Endodermal cell (in vitro differentiated cells): ENCODE results near the gene GPX3. TPM values are rescaled to one million over a fixed set of nuclear protein-coding genes. Genes with fewer than 3 reads are reported as not detected.

Experiments used
- DNase-seq: peaks from one replicate; pipeline ENCODE4 v3.0.0-alpha.2; 2017
- H3K27ac ChIP-seq: 2 replicates; pipeline ENCODE4 v1.5.1; 2013; ENCODE audit warnings: mild to moderate bottlenecking, low read depth, low read length, moderate library complexity
- H3K27me3 ChIP-seq: 2 replicates; pipeline ENCODE4 v1.6.1; 2013; ENCODE audit warnings: mild to moderate bottlenecking, low read length, moderate library complexity; ENCODE audit not compliant: insufficient read depth, control insufficient read depth, poor library complexity, severe bottlenecking
- H3K36me3 ChIP-seq: 2 replicates; pipeline ENCODE4 v1.7.0; 2013; ENCODE audit warnings: mild to moderate bottlenecking, low read length, moderate library complexity; ENCODE audit not compliant: control insufficient read depth, insufficient read depth
- H3K4me1 ChIP-seq: one replicate; pipeline ENCODE4 v1.7.0; 2013; ENCODE audit warnings: low read length; ENCODE audit not compliant: control insufficient read depth, insufficient read depth
- H3K4me3 ChIP-seq: 2 replicates; pipeline ENCODE4 v1.5.1; 2013; ENCODE audit warnings: mild to moderate bottlenecking, low read length, moderate library complexity
- H3K9ac ChIP-seq: 2 replicates; pipeline ENCODE4 v1.6.1; 2013; ENCODE audit warnings: mild to moderate bottlenecking, low read length, moderate library complexity; ENCODE audit not compliant: poor library complexity, severe bottlenecking; ENCODE audit errors: extremely low read depth
- H3K9me3 ChIP-seq: 2 replicates; pipeline ENCODE4 v1.6.1; 2013; ENCODE audit warnings: mild to moderate bottlenecking, low read length, moderate library complexity; ENCODE audit not compliant: control insufficient read depth
- H3K27ac Mint-ChIP-seq: 2 replicates; pipeline ENCODE4 v1.8.0; 2020; ENCODE audit warnings: mixed read lengths
- H3K27me3 Mint-ChIP-seq: 2 replicates; pipeline ENCODE4 v1.8.0; 2021; ENCODE audit warnings: mild to moderate bottlenecking, mixed read lengths; ENCODE audit not compliant: insufficient read depth
- H3K36me3 Mint-ChIP-seq: 2 replicates; pipeline ENCODE4 v1.8.0; 2020; ENCODE audit warnings: low read depth, mixed read lengths
- H3K4me1 Mint-ChIP-seq: 2 replicates; pipeline ENCODE4 v1.8.0; 2020; ENCODE audit warnings: mixed read lengths
- H3K4me3 Mint-ChIP-seq: 2 replicates; pipeline ENCODE4 v1.8.0; 2020; ENCODE audit warnings: mild to moderate bottlenecking, moderate library complexity, mixed read lengths
- H3K9me3 Mint-ChIP-seq: 2 replicates; pipeline ENCODE4 v1.8.0; 2020; ENCODE audit warnings: mild to moderate bottlenecking, mixed read lengths
- WGBS, 2 experiments: methylation state at CpG; one replicate each; pipeline versions ENCODE4 v1.1.5 to v1.1.7; 2013; ENCODE audit warnings: missing lambda C conversion rate in 2 of 2, mixed read lengths in 1 of 2; ENCODE audit not compliant: insufficient coverage in 1 of 2, insufficient read length in 1 of 2; 5-methylcytosine and 5-hydroxymethylcytosine counted together
- total RNA-seq, 2 donors: library from RNA; stranded (reverse); fragmentation: NEBNext Ultra II Directional in 1 of 2; extraction: Animal tissue kit (Norgen Biotek cat#: 25700) in 1 of 2; gene quantifications; 2 replicates in 1 of 2; 3 replicates in 1 of 2; pipeline ENCODE4 v1.2.1, GENCODE V29; 2021
- TF ChIP-seq, protein P1 (sequence below): fragments of 200-600 bp; sonication (generic); conservative IDR thresholded peaks from 2 replicates; pipeline ENCODE4 v1.5.0; 2021; ENCODE audit warnings: antibody characterized with exemption, mild to moderate bottlenecking

GPX3 gene
- total RNA-seq, 2 donors from 2014 or later, result 44.9 to 47.1 TPM

DNA sequence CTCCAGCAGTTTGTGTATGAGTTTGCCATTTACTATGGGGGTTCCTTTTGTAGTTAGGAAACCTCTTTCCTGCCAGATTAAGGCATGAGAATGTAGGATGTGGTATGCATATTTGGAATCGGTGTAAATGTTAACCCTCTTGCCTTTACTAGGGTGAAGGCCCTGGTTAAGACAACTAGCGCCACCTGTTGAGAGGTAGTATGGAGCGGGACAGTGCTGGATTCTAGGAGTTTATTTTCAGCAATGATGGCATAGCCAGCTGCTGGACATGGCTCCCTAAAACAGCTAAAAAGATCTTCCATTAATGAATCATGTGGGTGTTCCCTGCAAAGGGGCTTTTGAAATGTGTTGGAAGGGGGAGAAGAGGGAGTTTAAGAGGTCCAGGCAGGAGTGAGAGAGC, 30.7 kb upstream of the GPX3 start:
- H3K9ac ChIP-seq, result no peak overlapping the region
- no peak overlapping the region for H3K27ac ChIP-seq
- Mint-ChIP-seq H3K27me3 (peaks cover 11% of the 10 kb centered on the region), H3K4me3 (no peak overlapping the region), H3K4me1 (no peaks in the 10 kb centered on the region), H3K9me3 (peaks cover 33% of the 10 kb centered on the region), H3K27ac (no peak overlapping the region), H3K36me3 (no peaks in the 10 kb centered on the region)
- 63 to 80% methylated on average over 2 to 3 of the region's 3 CpGs for WGBS, 2 experiments
- peak; percentile 79 for DNase-seq
- no peaks in the 10 kb centered on the region for H3K27me3 ChIP-seq
- TF ChIP-seq, protein P1, sequence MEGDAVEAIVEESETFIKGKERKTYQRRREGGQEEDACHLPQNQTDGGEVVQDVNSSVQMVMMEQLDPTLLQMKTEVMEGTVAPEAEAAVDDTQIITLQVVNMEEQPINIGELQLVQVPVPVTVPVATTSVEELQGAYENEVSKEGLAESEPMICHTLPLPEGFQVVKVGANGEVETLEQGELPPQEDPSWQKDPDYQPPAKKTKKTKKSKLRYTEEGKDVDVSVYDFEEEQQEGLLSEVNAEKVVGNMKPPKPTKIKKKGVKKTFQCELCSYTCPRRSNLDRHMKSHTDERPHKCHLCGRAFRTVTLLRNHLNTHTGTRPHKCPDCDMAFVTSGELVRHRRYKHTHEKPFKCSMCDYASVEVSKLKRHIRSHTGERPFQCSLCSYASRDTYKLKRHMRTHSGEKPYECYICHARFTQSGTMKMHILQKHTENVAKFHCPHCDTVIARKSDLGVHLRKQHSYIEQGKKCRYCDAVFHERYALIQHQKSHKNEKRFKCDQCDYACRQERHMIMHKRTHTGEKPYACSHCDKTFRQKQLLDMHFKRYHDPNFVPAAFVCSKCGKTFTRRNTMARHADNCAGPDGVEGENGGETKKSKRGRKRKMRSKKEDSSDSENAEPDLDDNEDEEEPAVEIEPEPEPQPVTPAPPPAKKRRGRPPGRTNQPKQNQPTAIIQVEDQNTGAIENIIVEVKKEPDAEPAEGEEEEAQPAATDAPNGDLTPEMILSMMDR, result peak; percentile 68
- H3K9me3 ChIP-seq, result peaks cover 69% of the 10 kb centered on the region
- H3K4me3 ChIP-seq, result peak overlapping the region; percentile 42
- H3K4me1 ChIP-seq, result no peaks in the 10 kb centered on the region
- no peaks in the 10 kb centered on the region for H3K36me3 ChIP-seq

DNA sequence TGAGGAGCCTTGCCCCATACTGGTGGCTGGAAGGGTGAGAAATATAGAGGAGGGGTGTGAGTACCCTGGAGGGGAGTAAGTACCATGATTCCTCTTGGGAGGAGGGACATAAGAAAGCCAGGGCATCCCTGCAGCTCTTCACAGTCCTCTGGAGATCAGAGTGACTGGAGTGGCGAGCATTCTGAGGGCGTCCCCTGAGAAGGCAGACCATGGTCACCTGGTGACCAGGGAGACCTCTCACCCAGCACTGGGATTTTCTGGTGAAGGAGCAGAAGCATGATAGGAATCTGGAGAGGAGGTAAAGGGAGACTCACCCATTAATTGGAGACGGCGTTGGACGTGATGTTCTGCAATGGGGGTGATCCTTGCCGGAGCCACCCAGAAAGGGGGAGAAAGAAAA, 27.7 kb upstream of the GPX3 start:
- no peaks in the 10 kb centered on the region for H3K36me3 ChIP-seq
- Mint-ChIP-seq H3K9me3 (peaks cover 36% of the 10 kb centered on the region), H3K27ac (no peak overlapping the region), H3K4me3 (no peak overlapping the region), H3K36me3 (no peaks in the 10 kb centered on the region), H3K4me1 (no peaks in the 10 kb centered on the region), H3K27me3 (peaks cover 11% of the 10 kb centered on the region)
- no peak for DNase-seq
- H3K4me1 ChIP-seq, result no peaks in the 10 kb centered on the region
- peaks cover 63% of the 10 kb centered on the region for H3K9me3 ChIP-seq
- no peak overlapping the region for H3K4me3 ChIP-seq
- TF ChIP-seq, protein P1, result no peak
- no peak overlapping the region for H3K27ac ChIP-seq
- no peaks in the 10 kb centered on the region for H3K27me3 ChIP-seq
- H3K9ac ChIP-seq, result no peak overlapping the region
- 94 to 98% methylated on average over 6 of the region's 6 CpGs for WGBS, 2 experiments

DNA sequence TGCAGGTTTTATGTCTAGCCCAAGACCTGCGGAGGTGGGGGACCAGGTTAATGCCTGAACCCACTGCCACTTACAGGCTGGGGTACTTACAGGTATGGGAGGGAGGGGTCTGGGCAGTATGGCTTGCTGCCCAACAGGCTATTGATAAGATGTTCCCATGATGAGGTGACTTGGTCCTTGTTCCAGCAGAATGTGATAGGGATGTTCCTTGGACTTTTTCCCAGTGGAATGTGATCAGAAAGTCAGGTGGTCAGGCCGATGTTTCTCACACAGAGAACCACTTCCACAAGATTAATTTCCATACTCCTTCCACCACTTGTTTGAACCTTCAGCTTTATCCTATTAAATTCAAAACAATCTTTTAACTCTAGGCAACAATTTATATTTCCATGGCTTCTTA, 27.0 kb upstream of the GPX3 start:
- Histone ChIP-seq H3K9ac (no peak overlapping the region), H3K27ac (no peak overlapping the region), H3K27me3 (no peaks in the 10 kb centered on the region), H3K4me1 (no peaks in the 10 kb centered on the region), H3K4me3 (no peak overlapping the region), H3K9me3 (peaks cover 56% of the 10 kb centered on the region), H3K36me3 (no peaks in the 10 kb centered on the region)
- Mint-ChIP-seq H3K36me3 (no peaks in the 10 kb centered on the region), H3K27ac (no peak overlapping the region), H3K4me1 (no peaks in the 10 kb centered on the region), H3K9me3 (peaks cover 36% of the 10 kb centered on the region), H3K4me3 (no peak overlapping the region), H3K27me3 (peaks cover 11% of the 10 kb centered on the region)
- TF ChIP-seq, protein P1, result no peak
- 95 to 100% methylated on average over 1 to 2 of the region's 2 CpGs for WGBS, 2 experiments
- no peak for DNase-seq
